Measurements from ENCODE around the gene ZBTB16. TPM values are rescaled to one million over a fixed set of nuclear protein-coding genes. Genes with fewer than 3 reads are reported as not detected.

ZBTB16 gene
- total RNA-seq, 1 donor from 2014 or later: not detected

GRCh38 chr11:114129142-114129541 is 69.6 kb downstream of the ZBTB16 start:
- peaks cover 95% of the 10 kb centered on the region for H3K27me3 Mint-ChIP-seq (ENCODE audit: low read depth)

GRCh38 chr11:114129699-114130098 is 70.2 kb downstream of the ZBTB16 start:
- H3K4me1 Mint-ChIP-seq: no peaks in the 10 kb centered on the region

More at GRCh38 chr11:114129142-114129541, 69.6 kb downstream of the ZBTB16 start:
- H3K9me3 Mint-ChIP-seq: no peaks in the 10 kb centered on the region
- no peak overlapping the region for H3K4me3 Mint-ChIP-seq
- H3K4me1 Mint-ChIP-seq: no peaks in the 10 kb centered on the region
- H3K36me3 Mint-ChIP-seq: no peaks in the 10 kb centered on the region
- DNase-seq (ENCODE audit: low spot score in 2 of 2, unreplicated experiment in 2 of 2): no peak
- H3K27ac Mint-ChIP-seq: no peak overlapping the region
- TF ChIP-seq CTCF (IDR thresholded peaks at IDR 0.05; ENCODE audit: unreplicated experiment): no peak

GRCh38 chr11:114130115-114130576 is 70.6 kb downstream of the ZBTB16 start:
- Mint-ChIP-seq H3K36me3 (no peaks in the 10 kb centered on the region), H3K27ac (no peak overlapping the region), H3K27me3 (ENCODE audit: low read depth) (peaks cover 95% of the 10 kb centered on the region)

More at GRCh38 chr11:114129699-114130098, 70.2 kb downstream of the ZBTB16 start:
- Mint-ChIP-seq H3K27ac (no peak overlapping the region), H3K9me3 (no peaks in the 10 kb centered on the region), H3K27me3 (ENCODE audit: low read depth) (peaks cover 95% of the 10 kb centered on the region), H3K4me3 (no peak overlapping the region), H3K36me3 (no peaks in the 10 kb centered on the region)
- no peak for DNase-seq (ENCODE audit: low spot score in 2 of 2, unreplicated experiment in 2 of 2)
- TF ChIP-seq CTCF (IDR thresholded peaks at IDR 0.05; ENCODE audit: unreplicated experiment): no peak

GRCh38 chr11:114130629-114131277 is 71.2 kb downstream of the ZBTB16 start:
- H3K27me3 Mint-ChIP-seq (ENCODE audit: low read depth): peaks cover 95% of the 10 kb centered on the region
- H3K27ac Mint-ChIP-seq: no peak overlapping the region
- no peak overlapping the region for H3K4me3 Mint-ChIP-seq
- no peak for DNase-seq (ENCODE audit: low spot score in 2 of 2, unreplicated experiment in 2 of 2)
- H3K36me3 Mint-ChIP-seq: no peaks in the 10 kb centered on the region
- peaks cover 3% of the 10 kb centered on the region for H3K4me1 Mint-ChIP-seq
- no peak for TF ChIP-seq CTCF (IDR thresholded peaks at IDR 0.05; ENCODE audit: unreplicated experiment)
- H3K9me3 Mint-ChIP-seq: no peaks in the 10 kb centered on the region

More at GRCh38 chr11:114130115-114130576, 70.6 kb downstream of the ZBTB16 start:
- H3K4me3 Mint-ChIP-seq: no peak overlapping the region
- no peaks in the 10 kb centered on the region for H3K4me1 Mint-ChIP-seq
- no peak for TF ChIP-seq CTCF (IDR thresholded peaks at IDR 0.05; ENCODE audit: unreplicated experiment)
- H3K9me3 Mint-ChIP-seq: no peaks in the 10 kb centered on the region
- DNase-seq (ENCODE audit: low spot score in 2 of 2, unreplicated experiment in 2 of 2): no peak

GRCh38 chr11:114131461-114131864 is 72.0 kb downstream of the ZBTB16 start:
- Mint-ChIP-seq H3K27ac (no peak overlapping the region), H3K9me3 (no peaks in the 10 kb centered on the region), H3K36me3 (no peaks in the 10 kb centered on the region), H3K4me1 (peaks cover 8% of the 10 kb centered on the region), H3K4me3 (no peak overlapping the region), H3K27me3 (ENCODE audit: low read depth) (peaks cover 95% of the 10 kb centered on the region)
- TF ChIP-seq CTCF (IDR thresholded peaks at IDR 0.05; ENCODE audit: unreplicated experiment): no peak
- DNase-seq (ENCODE audit: low spot score in 2 of 2, unreplicated experiment in 2 of 2): no peak

Data from mesothelial cell of epicardium (in vitro differentiated cells).